GM12865 (cell line): ENCODE measurements around the gene PROM1.
A peak's percentile ranks its signal among the peaks of the same experiment; 100 is the strongest.

ENCODE experiments used
- DNase-seq: peaks from one replicate; pipeline ENCODE4 v3.0.0; 2010; ENCODE audit warnings: low read depth
- H3K4me3 ChIP-seq: 2 replicates; pipeline ENCODE4 v1.5.1; 2011; ENCODE audit warnings: mild to moderate bottlenecking, low read depth, low read length, control low read depth
- CTCF ChIP-seq: IDR thresholded peaks from 2 replicates; pipeline ENCODE4 v1.5.1; 2011; ENCODE audit warnings: low read length, control low read depth, low read depth, inconsistent platforms; ENCODE audit not compliant: insufficient read depth; ENCODE audit errors: missing control alignments

Gene PROM1

GRCh38 chr4:16006771-16007446, 76.9 kb downstream of the PROM1 start:
- TF ChIP-seq CTCF = no peak
- no peak for DNase-seq
- no peak overlapping the region for H3K4me3 ChIP-seq

GRCh38 chr4:16005676-16006075, 78.1 kb downstream of the PROM1 start:
- no peak for TF ChIP-seq CTCF
- DNase-seq = no peak
- no peak overlapping the region for H3K4me3 ChIP-seq

GRCh38 chr4:16001484-16001858, 82.4 kb downstream of the PROM1 start:
- peak; percentile 85 for TF ChIP-seq CTCF
- no peak overlapping the region for H3K4me3 ChIP-seq
- peak; percentile 67 for DNase-seq

GRCh38 chr4:16000708-16001483, 82.9 kb downstream of the PROM1 start:
- no peak for DNase-seq
- no peak for TF ChIP-seq CTCF
- H3K4me3 ChIP-seq = no peak overlapping the region

- H3K4me3 ChIP-seq = no peak overlapping the region
- DNase-seq = peak; percentile 9
- TF ChIP-seq CTCF = no peak
These were observed 87.0 kb downstream of the PROM1 start for GRCh38 chr4:15996773-15997172.

GRCh38 chr4:15995826-15996225, 88.0 kb downstream of the PROM1 start:
- no peak for DNase-seq
- H3K4me3 ChIP-seq = no peak overlapping the region
- no peak for TF ChIP-seq CTCF
